Measurements from ENCODE around the gene IGFN1.

GRCh38 chr1:201255479-201256362, 65.1 kb downstream of the IGFN1 start:
- TF ChIP-seq CTCF (IDR thresholded peaks at IDR 0.05; ENCODE audit: low read depth, low read length, poor library complexity, severe bottlenecking) (no peak), EZH2phosphoT487 (IDR thresholded peaks at IDR 0.05; ENCODE audit: borderline replicate concordance, low read length) (no peak)
